Kidney (tissue), 14 donors: Measurements from ENCODE around the gene FSD1L. TPM values are rescaled to one million over a fixed set of nuclear protein-coding genes. Genes with fewer than 3 reads are reported as not detected.

ENCODE experiments used
- DNase-seq, 5 donors: peaks; one replicate each; pipeline ENCODE4 v3.0.0-alpha.2; 2013 to 2020
- FAIRE-seq: peaks from 2 replicates; lab custom pipeline; 2012; peaks lifted over from hg19 to GRCh38; lab: Jason Lieb, UNC
- H3K27ac ChIP-seq, 2 donors: one replicate each; pipeline ENCODE4 v1.7.0; 2013; ENCODE audit warnings: low read depth in 2 of 2, low read length in 2 of 2, inconsistent platforms in 1 of 2
- H3K27me3 ChIP-seq: one replicate; pipeline ENCODE4 v1.7.1; 2013; ENCODE audit warnings: low read length, inconsistent platforms; ENCODE audit not compliant: control insufficient read depth, insufficient read depth
- H3K36me3 ChIP-seq, 3 donors: one replicate each; pipeline versions ENCODE4 v1.7.0 to v1.7.1; 2013; ENCODE audit warnings: low read length in 3 of 3, control low read depth in 1 of 3, inconsistent platforms in 1 of 3; ENCODE audit not compliant: insufficient read depth in 3 of 3, control insufficient read depth in 2 of 3
- H3K4me1 ChIP-seq, 3 donors: one replicate each; pipeline versions ENCODE4 v1.7.0 to v1.7.1; 2013; ENCODE audit warnings: low read length in 3 of 3, inconsistent platforms in 1 of 3, low read depth in 1 of 3; ENCODE audit not compliant: control insufficient read depth in 2 of 3, insufficient read depth in 2 of 3
- H3K4me3 ChIP-seq, 3 donors: one replicate each; pipeline versions ENCODE4 v1.7.0 to v1.8.1; 2013; ENCODE audit warnings: low read length in 3 of 3, control low read depth in 1 of 3, inconsistent platforms in 1 of 3
- H3K9ac ChIP-seq, 3 donors: one replicate each; pipeline versions ENCODE4 v1.7.0 to v1.7.1; 2013; ENCODE audit warnings: low read length in 3 of 3, control low read depth in 1 of 3, inconsistent platforms in 1 of 3
- H3K9me3 ChIP-seq, 3 donors: one replicate each; pipeline versions ENCODE4 v1.7.0 to v1.7.1; 2013; ENCODE audit warnings: low read length in 3 of 3, control low read depth in 1 of 3, inconsistent platforms in 1 of 3; ENCODE audit not compliant: control insufficient read depth in 2 of 3, insufficient read depth in 1 of 3
- intact Hi-C: fragments of 100-400 bp; cut with DNase I; formaldehyde crosslinking; loops from one replicate; pipeline ENCODE4 v1.11.1; 2022
- polyA plus RNA-seq: library from polyadenylated mRNA; stranded (reverse); fragments of 350-450 nt; fragmentation: Illumina TruSeq; extraction: RNeasy Lipid Tissue Mini Kit (QIAGEN cat#74804); gene quantifications from one replicate; pipeline ENCODE4 v1.2.3, GENCODE V29; 2014; ENCODE audit warnings: low read depth, low replicate concordance; ENCODE audit not compliant: insufficient read depth
- total RNA-seq: library from RNA; stranded (reverse); fragmentation: NEBNext Ultra II Directional; extraction: Animal tissue kit (Norgen Biotek cat#: 25700); gene quantifications from one replicate; pipeline ENCODE4 v1.2.1, GENCODE V29; 2021
- TF ChIP-seq, protein P1 (sequence below): IDR thresholded peaks from 3 replicates; pipeline ENCODE4 v1.5.1; 2012; ENCODE audit warnings: mild to moderate bottlenecking, moderate library complexity, borderline replicate concordance; ENCODE audit not compliant: insufficient read depth; ENCODE audit errors: extremely low read depth
- donor health status: control.
- donor health status: control.
- donor health status: control.
- donor health status: control.
- donor health status: control.
- donor health status: DM: yes; HTN: yes; CAD: no.
- donor health status: Normal renal cell carcinoma (clear cell type).

FSD1L gene
- total and polyA plus RNA-seq, 2 donors from 2014 or later = 1.4 to 13.2 TPM

DNA sequence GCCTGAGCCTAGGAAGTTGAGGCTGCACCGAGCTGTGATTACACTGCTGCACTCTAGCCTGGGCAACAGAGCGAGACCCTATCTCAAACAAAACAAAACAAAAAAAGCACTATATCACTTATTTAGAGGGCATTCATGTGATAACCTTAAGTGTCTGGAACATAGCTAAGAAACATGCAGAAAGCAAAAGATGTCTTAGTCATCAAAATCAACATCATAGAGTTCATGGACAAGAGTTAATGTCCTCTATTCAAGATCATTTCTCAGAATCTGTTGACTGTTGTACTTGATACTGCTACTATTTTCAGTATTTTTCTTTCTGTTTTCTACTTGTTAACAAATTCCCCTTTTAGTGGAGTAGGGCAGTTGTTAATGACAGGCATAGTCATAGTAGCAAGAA, 25.4 kb downstream of the FSD1L start:
- Histone ChIP-seq H3K9me3 (peaks cover 0 to 3% (median 0%) of the 10 kb centered on the region in 3 donors), H3K9ac (no peak overlapping the region), H3K4me1 (no peaks in the 10 kb centered on the region), H3K27ac (no peak overlapping the region), H3K36me3 (peaks cover 0 to 2% (median 0%) of the 10 kb centered on the region in 3 donors), H3K4me3 (no peak overlapping the region), H3K27me3 (no peaks in the 10 kb centered on the region)
- TF ChIP-seq, protein P1, sequence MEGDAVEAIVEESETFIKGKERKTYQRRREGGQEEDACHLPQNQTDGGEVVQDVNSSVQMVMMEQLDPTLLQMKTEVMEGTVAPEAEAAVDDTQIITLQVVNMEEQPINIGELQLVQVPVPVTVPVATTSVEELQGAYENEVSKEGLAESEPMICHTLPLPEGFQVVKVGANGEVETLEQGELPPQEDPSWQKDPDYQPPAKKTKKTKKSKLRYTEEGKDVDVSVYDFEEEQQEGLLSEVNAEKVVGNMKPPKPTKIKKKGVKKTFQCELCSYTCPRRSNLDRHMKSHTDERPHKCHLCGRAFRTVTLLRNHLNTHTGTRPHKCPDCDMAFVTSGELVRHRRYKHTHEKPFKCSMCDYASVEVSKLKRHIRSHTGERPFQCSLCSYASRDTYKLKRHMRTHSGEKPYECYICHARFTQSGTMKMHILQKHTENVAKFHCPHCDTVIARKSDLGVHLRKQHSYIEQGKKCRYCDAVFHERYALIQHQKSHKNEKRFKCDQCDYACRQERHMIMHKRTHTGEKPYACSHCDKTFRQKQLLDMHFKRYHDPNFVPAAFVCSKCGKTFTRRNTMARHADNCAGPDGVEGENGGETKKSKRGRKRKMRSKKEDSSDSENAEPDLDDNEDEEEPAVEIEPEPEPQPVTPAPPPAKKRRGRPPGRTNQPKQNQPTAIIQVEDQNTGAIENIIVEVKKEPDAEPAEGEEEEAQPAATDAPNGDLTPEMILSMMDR = no peak
- DNase-seq = no peak
- no peak for FAIRE-seq
- intact Hi-C loops = no loop called here

DNA sequence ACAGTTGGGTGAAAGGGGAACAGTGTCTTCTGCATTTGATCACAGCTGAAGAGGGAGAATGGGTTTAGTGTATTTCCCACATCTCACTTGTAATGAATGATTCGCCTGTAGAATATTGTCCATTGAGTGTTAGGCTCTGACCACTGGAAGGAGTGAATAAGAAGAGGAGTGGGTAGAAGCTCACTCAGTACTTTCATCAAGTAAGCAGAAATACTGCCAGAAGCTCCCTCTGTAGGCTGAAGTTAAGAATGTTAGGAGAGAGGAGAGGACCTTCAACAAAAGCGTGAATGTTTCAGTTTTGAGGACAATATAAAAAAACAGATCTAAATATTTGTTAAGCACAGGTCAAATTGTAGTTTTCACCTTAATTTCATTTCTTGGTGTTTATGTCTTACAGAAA, 27.5 kb downstream of the FSD1L start:
- no peak overlapping the region for H3K27ac ChIP-seq
- TF ChIP-seq, protein P1 = no peak
- H3K9ac ChIP-seq = no peak overlapping the region
- H3K4me1 ChIP-seq = no peaks in the 10 kb centered on the region
- intact Hi-C loops = no loop called here
- no peak for FAIRE-seq
- H3K27me3 ChIP-seq = no peaks in the 10 kb centered on the region
- H3K9me3 ChIP-seq = no peaks in the 10 kb centered on the region
- no peaks in the 10 kb centered on the region for H3K36me3 ChIP-seq
- H3K4me3 ChIP-seq = no peak overlapping the region
- DNase-seq = peak in 2 of 5 donors; percentile 19 to 53

DNA sequence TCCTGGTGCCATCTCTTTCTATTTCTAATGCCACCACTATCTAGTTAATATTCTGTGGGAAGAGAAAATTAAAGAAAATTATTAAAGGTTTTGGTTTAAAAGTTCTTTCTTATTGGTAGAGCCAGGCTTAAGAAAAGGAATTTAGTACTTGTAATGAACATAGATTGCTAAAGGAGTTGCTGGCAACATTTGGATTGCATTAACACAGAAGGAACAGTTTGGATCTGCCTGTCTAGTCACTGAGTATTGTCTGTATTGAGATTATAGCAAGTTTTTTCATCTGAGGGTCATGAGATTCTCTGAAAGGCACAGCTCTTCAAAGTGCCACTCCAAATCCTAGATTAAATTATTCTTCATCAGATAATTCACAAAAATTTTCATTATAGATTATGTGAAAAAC, 32.0 kb downstream of the FSD1L start:
- Histone ChIP-seq H3K27me3 (no peaks in the 10 kb centered on the region), H3K9me3 (no peaks in the 10 kb centered on the region), H3K36me3 (no peaks in the 10 kb centered on the region), H3K4me1 (no peaks in the 10 kb centered on the region), H3K9ac (no peak overlapping the region), H3K27ac (no peak overlapping the region), H3K4me3 (no peak overlapping the region)
- intact Hi-C loops = no loop called here
- FAIRE-seq = no peak
- TF ChIP-seq, protein P1 = no peak
- no peak for DNase-seq

DNA sequence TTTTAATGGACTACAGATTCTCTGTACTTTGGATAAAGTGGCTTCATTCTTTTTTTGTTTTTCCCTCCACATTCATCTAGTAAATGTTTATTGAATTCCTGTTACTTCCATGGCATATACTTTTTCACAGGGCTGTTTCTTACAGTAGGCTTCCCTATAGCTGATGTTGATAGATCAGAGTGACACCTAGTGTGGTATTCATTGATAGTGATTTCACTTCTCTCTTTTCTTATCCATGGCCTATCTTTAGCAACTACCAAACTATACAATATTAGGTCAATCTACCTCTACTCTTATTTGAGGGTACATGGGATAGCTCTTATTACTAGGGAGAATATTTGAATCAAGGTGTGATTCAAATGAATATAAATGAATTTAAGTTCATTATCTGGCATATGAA, 35.8 kb downstream of the FSD1L start:
- no peaks in the 10 kb centered on the region for H3K36me3 ChIP-seq
- no peaks in the 10 kb centered on the region for H3K9me3 ChIP-seq
- FAIRE-seq (no peak), DNase-seq (no peak)
- intact Hi-C loops = no loop called here
- no peaks in the 10 kb centered on the region for H3K27me3 ChIP-seq
- H3K9ac ChIP-seq = no peak overlapping the region
- no peak overlapping the region for H3K27ac ChIP-seq
- no peaks in the 10 kb centered on the region for H3K4me1 ChIP-seq
- TF ChIP-seq, protein P1 = no peak
- no peak overlapping the region for H3K4me3 ChIP-seq
